ENCODE results near the gene SLC22A31.

DNA sequence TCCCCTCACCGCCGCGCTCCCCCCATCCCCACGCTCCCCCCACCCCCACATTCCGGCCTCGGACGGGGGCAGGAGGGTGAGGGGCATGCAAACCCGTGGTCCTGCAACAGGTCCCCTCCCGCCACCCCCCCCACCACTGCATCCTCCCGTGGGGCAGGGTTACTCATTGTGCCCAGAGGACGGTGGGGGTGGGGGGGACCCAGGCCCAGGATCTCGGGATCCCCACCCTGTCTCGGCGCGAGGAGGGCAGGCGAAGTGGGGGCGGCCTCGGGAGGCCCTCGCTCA lies 8.5 kb downstream of the SLC22A31 start:
- TF ChIP-seq POLR2AphosphoS5 (IDR thresholded peaks at IDR 0.05; ENCODE audit: borderline replicate concordance, low read depth, low read length) (no peak), EZH2 (IDR thresholded peaks at IDR 0.05) (no peak), FOXP2 (optimal IDR thresholded peaks at IDR 0.05; ENCODE audit: control extremely low read depth, extremely low read length, insufficient read depth) (no peak)

All from SK-N-MC (cell line).